ENCODE data around the gene RALGPS1.

The RALGPS1 gene

GRCh38 chr9:127222388-127223095 lies 308.0 kb downstream of the RALGPS1 start:
- DNase-seq (ENCODE audit: low read depth in 2 of 2): no peak

GRCh38 chr9:127223266-127223665 lies 308.7 kb downstream of the RALGPS1 start:
- DNase-seq (ENCODE audit: low read depth in 2 of 2): no peak

GRCh38 chr9:127223810-127224177 lies 309.2 kb downstream of the RALGPS1 start:
- DNase-seq (ENCODE audit: low read depth in 2 of 2): no peak

GRCh38 chr9:127224178-127224882 lies 309.7 kb downstream of the RALGPS1 start:
- DNase-seq (ENCODE audit: low read depth in 2 of 2): peak; percentile 72 to 79

- DNase-seq (ENCODE audit: low read depth in 2 of 2): peak; percentile 91 to 93
Observed at GRCh38 chr9:127224883-127225739, 310.5 kb downstream of the RALGPS1 start.

- no peak for DNase-seq (ENCODE audit: low read depth in 2 of 2)
Observed at GRCh38 chr9:127225801-127226625, 311.4 kb downstream of the RALGPS1 start.

- DNase-seq (ENCODE audit: low read depth in 2 of 2): no peak
Observed at GRCh38 chr9:127229691-127230417, 315.3 kb downstream of the RALGPS1 start.

GRCh38 chr9:127231666-127232065 lies 317.1 kb downstream of the RALGPS1 start:
- no peak for DNase-seq (ENCODE audit: low read depth in 2 of 2)

GRCh38 chr9:127232833-127233549 lies 318.4 kb downstream of the RALGPS1 start:
- DNase-seq (ENCODE audit: low read depth in 2 of 2): no peak

- DNase-seq (ENCODE audit: low read depth in 2 of 2): no peak
Observed at GRCh38 chr9:127233550-127233949, 319.0 kb downstream of the RALGPS1 start.

GRCh38 chr9:127233989-127234388 lies 319.4 kb downstream of the RALGPS1 start:
- no peak for DNase-seq (ENCODE audit: low read depth in 2 of 2)

GRCh38 chr9:127237801-127238200 lies 323.2 kb downstream of the RALGPS1 start:
- no peak for DNase-seq (ENCODE audit: low read depth in 2 of 2)

- no peak for DNase-seq (ENCODE audit: low read depth in 2 of 2)
Observed at GRCh38 chr9:127241354-127241753, 326.8 kb downstream of the RALGPS1 start.

- DNase-seq (ENCODE audit: low read depth in 2 of 2): peak; percentile 87 to 94
Observed at GRCh38 chr9:127244609-127245601, 330.3 kb downstream of the RALGPS1 start.

- DNase-seq (ENCODE audit: low read depth in 2 of 2): no peak
Observed at GRCh38 chr9:127245637-127246164, 331.1 kb downstream of the RALGPS1 start.

GRCh38 chr9:127248241-127248640 lies 333.7 kb downstream of the RALGPS1 start:
- no peak for DNase-seq (ENCODE audit: low read depth in 2 of 2)

- DNase-seq (ENCODE audit: low read depth in 2 of 2): no peak
Observed at GRCh38 chr9:127249877-127250276, 335.3 kb downstream of the RALGPS1 start.

- no peak for DNase-seq (ENCODE audit: low read depth in 2 of 2)
Observed at GRCh38 chr9:127250896-127251391, 336.4 kb downstream of the RALGPS1 start.

All from activated CD4-positive, alpha-beta T cell treated with anti-CD3 and anti-CD28 coated beads for 24 hours (primary cell).